GM10847 (cell line): ENCODE results near the gene RABEP2.

Source experiments
- POLR2A ChIP-seq: IDR thresholded peaks from 2 replicates; pipeline ENCODE4 v1.6.1; 2011; ENCODE audit not compliant: insufficient read length; ENCODE audit errors: extremely low read depth

RABEP2 gene

GRCh38 chr16:28876973-28877654, 47.9 kb downstream of the RABEP2 start:
- no peak for TF ChIP-seq POLR2A

- TF ChIP-seq POLR2A = no peak
These were observed 48.9 kb downstream of the RABEP2 start for GRCh38 chr16:28876019-28876659.

GRCh38 chr16:28875134-28876018, 49.7 kb downstream of the RABEP2 start:
- no peak for TF ChIP-seq POLR2A

- no peak for TF ChIP-seq POLR2A
These were observed 50.6 kb downstream of the RABEP2 start for GRCh38 chr16:28874406-28874805.

GRCh38 chr16:28873543-28874201, 51.4 kb downstream of the RABEP2 start:
- TF ChIP-seq POLR2A = no peak

- no peak for TF ChIP-seq POLR2A
These were observed 52.1 kb downstream of the RABEP2 start for GRCh38 chr16:28872952-28873351.

- TF ChIP-seq POLR2A = no peak
These were observed 55.8 kb downstream of the RABEP2 start for GRCh38 chr16:28869201-28869600.

- no peak for TF ChIP-seq POLR2A
These were observed 57.8 kb downstream of the RABEP2 start for GRCh38 chr16:28867241-28867640.

GRCh38 chr16:28866454-28866804, 58.6 kb downstream of the RABEP2 start:
- no peak for TF ChIP-seq POLR2A

GRCh38 chr16:28865722-28866453, 59.1 kb downstream of the RABEP2 start:
- TF ChIP-seq POLR2A = no peak

GRCh38 chr16:28865001-28865688, 59.9 kb downstream of the RABEP2 start:
- TF ChIP-seq POLR2A = no peak

GRCh38 chr16:28863929-28864793, 60.9 kb downstream of the RABEP2 start:
- no peak for TF ChIP-seq POLR2A

GRCh38 chr16:28859326-28859725, 65.7 kb downstream of the RABEP2 start:
- no peak for TF ChIP-seq POLR2A
